Measurements from ENCODE around the gene TUT4. TPM values are rescaled to one million over a fixed set of nuclear protein-coding genes. Genes with fewer than 3 reads are reported as not detected.

Gene TUT4
- total and polyA plus RNA-seq, 2 of the 4 experiments (the other 2 are of a cell fraction), result 10.9 to 40.0 TPM

DNA sequence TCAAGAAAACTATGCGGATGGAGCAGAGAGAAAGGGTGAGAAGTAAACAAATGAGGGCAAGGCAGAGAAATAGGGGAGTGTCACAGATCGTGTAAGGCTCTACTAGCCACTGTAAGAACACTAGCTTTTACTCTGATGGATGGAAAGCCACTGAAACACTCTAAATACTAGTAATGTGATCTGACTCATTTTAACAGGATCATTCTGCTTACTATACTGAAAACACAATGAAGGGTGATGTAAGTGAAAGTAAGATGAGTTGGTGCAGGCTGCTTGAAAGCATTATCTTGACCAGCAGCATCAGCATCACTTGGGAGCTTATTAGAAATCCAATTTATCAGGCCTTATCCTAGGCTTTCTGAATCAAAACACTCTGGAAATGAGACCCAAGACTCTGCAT, 32.7 kb downstream of the TUT4 start:
- no peak overlapping the region for H2AK5ac ChIP-seq (ENCODE audit: low read depth, low read length)
- H3K4me1 ChIP-seq (ENCODE audit: control insufficient read depth, insufficient read depth, low read length), result peaks cover 6% of the 10 kb centered on the region
- in situ Hi-C loops (cut with MboI; ENCODE audit: low sequenced_read_pairs), result no loop called here
- no peak overlapping the region for H3K14ac ChIP-seq (replicated peaks; ENCODE audit: low read depth, low read length)
- DNase-seq, result peak; percentile 86
- ChIA-PET CTCF (interaction anchor here (0.6 kb wide), 1 partner anchor 34 kb away, joined by 3 read pairs; no protein-coding TSS in a partner anchor), POLR2A (ENCODE audit: unreplicated experiment) (no interaction called here)
- peaks cover 3 to 24% of the 10 kb centered on the region in 2 experiments; a peak in 3 of 4 replicates for H3K79me1 ChIP-seq (ENCODE audit: low read depth in 1 of 2, low read length in 2 of 2)
- no peak overlapping the region for H2BK120ac ChIP-seq (ENCODE audit: low read depth, low read length)
- peak; percentile 76 for ATAC-seq (ENCODE audit: low read depth)
- no peak overlapping the region for H2BK20ac ChIP-seq (ENCODE audit: low read depth, low read length)
- no peak for TF ChIP-seq RAD21 (IDR thresholded peaks at IDR 0.05; ENCODE audit: low read length)
- peak; percentile 41; the same call in 1 of the 2 replicates for TF ChIP-seq MAFK (IDR thresholded peaks at IDR 0.05; ENCODE audit: low read depth, low read length)
- TF ChIP-seq CEBPB (IDR thresholded peaks at IDR 0.05; ENCODE audit: low read depth, low read length), result peak; percentile 52; the same call in 1 of the 2 replicates
- 0 out of 2 replicates have a peak, but pooled peaks cover 4% of the 10 kb centered on the region for H3K36me3 ChIP-seq (ENCODE audit: control insufficient read depth, insufficient read depth, low read length)
- no peak overlapping the region for H2BK15ac ChIP-seq (ENCODE audit: low read depth, low read length)
- H3K4me3 ChIP-seq (ENCODE audit: insufficient read depth, low read depth, low read length), result no peak overlapping the region
- H3K23ac ChIP-seq (ENCODE audit: low read depth, low read length), result no peak overlapping the region
- no peak overlapping the region for H3K4ac ChIP-seq (ENCODE audit: low read depth, low read length)
- H3K18ac ChIP-seq (ENCODE audit: low read depth, low read length), result peak overlapping the region; percentile 40
- H2BK5ac ChIP-seq (ENCODE audit: low read depth, low read length, poor library complexity, severe bottlenecking), result no peak overlapping the region
- no peak overlapping the region for H4K91ac ChIP-seq (ENCODE audit: insufficient read depth, low read depth, low read length)
- no peaks in the 10 kb centered on the region for H3K9me1 ChIP-seq (ENCODE audit: insufficient read depth, low read length)
- no peaks in the 10 kb centered on the region for H3K9me3 ChIP-seq (ENCODE audit: control insufficient read depth, insufficient read depth, low read length)
- no CpG with 5 or more reads among the region's 2 CpGs for WGBS, 2 experiments (ENCODE audit: extremely low coverage in 2 of 2, insufficient read length in 1 of 2)
- H2AK9ac ChIP-seq (replicated peaks; ENCODE audit: low read depth, low read length, poor library complexity), result no peak overlapping the region
- intact Hi-C loops (cut with micrococcal nuclease), result no loop called here
- no peak overlapping the region for H4K8ac ChIP-seq (ENCODE audit: low read depth in 2 of 2, low read length in 2 of 2)
- no peak overlapping the region for H2AFZ ChIP-seq (replicated peaks; ENCODE audit: low read length, poor library complexity)
- H3K9ac ChIP-seq (ENCODE audit: low read depth, low read length), result no peak overlapping the region
- H3K27ac ChIP-seq (ENCODE audit: insufficient read depth, low read length), result no peak overlapping the region
- no TSS peak for BruUV-seq (replicated peaks)
- dilution Hi-C loops (cut with HindIII; ENCODE audit: low sequenced_read_pairs, unreplicated experiment), result no loop called here
- H4K20me1 ChIP-seq (ENCODE audit: insufficient read depth, low read length), result peaks cover 10% of the 10 kb centered on the region
- H3K27me3 ChIP-seq (ENCODE audit: control insufficient read depth, insufficient read depth, low read length), result no peaks in the 10 kb centered on the region
- no peak overlapping the region for H3K56ac ChIP-seq (ENCODE audit: extremely low read depth, insufficient read depth, low read length)
- H4K5ac ChIP-seq (ENCODE audit: low read depth, low read length), result peak overlapping the region; percentile 59; the same call in 1 of the 2 replicates
- H3K4me2 ChIP-seq (ENCODE audit: low read depth, low read length), result peak overlapping the region; percentile 45
